A172 (cell line): Measurements from ENCODE around the gene RHOBTB1. TPM values are rescaled to one million over a fixed set of nuclear protein-coding genes. Genes with fewer than 3 reads are reported as not detected.
"Not testable (repeated sequence)": the region's sequence is repeated elsewhere in the genome, so short reads cannot be mapped to it uniquely, and the experiment has no call there.

Source experiments
- DNase-seq: peaks from one replicate; pipeline ENCODE4 v3.0.0-alpha.2; 2015; ENCODE audit warnings: low spot score
- total RNA-seq: library from RNA; depleted of rRNA; stranded (reverse); fragments of >200 nt; shearing (Covaris generic); gene quantifications from 2 replicates; pipeline ENCODE4 v1.2.3, GENCODE V29; 2014

Gene RHOBTB1
- total RNA-seq, 1 experiment from 2014 or later, result 44.4 TPM

- DNase-seq, result no peak
Observed at GRCh38 chr10:60868946-60869345, 75.0 kb downstream of the RHOBTB1 start.

DNA sequence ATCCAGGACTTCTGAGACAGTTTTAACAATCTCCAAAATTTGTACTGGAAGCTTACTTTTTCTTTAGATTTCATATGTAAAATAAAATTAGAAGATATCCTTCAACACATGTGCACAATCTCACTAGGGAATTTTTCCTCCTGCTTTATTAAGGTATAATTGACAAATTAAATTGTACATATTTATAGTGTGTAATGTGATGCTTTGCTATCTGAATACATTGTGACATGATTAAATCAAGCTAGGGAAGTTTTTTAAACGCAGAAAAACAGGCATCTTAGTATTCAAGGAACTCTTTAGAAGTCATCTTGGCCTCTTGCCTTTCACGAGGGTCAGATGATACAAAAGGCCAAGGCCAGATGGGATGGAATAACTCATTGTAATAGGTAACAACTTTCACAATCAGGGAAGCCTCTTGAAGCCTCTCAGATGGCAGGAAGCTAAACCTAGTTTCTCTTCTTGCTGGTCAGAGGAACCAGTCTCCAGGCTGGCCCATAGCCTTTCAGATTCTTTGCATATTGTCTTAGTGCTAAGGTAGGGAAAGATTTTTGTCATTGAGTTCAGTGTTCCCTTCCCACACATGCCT, 78.7 kb downstream of the RHOBTB1 start:
- no peak for DNase-seq

GRCh38 chr10:60863796-60864195, 80.2 kb downstream of the RHOBTB1 start:
- DNase-seq, result no peak

- no peak for DNase-seq
Observed at GRCh38 chr10:60862517-60862916, 81.5 kb downstream of the RHOBTB1 start.

- DNase-seq, result no peak
Observed at GRCh38 chr10:60856405-60856804, 87.6 kb downstream of the RHOBTB1 start.

DNA sequence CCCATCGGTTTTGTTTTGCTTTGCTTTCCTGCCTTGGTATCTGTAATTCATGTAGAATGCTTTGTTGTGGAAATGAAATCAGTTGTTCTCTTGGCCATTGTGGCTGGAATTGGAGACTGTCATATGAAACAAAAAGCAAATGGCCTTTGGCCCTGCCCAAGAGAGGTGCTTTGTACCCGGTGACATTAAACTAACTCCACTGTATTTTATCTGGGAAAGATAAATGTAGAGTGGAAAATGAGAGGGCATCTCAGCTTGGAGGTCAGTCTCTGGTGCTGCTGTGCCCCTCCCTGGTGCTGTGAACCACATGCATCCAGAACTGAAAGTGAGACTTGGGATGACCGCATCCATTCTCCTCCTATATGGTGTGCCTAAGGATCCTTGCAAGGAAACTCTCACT, 90.3 kb downstream of the RHOBTB1 start:
- DNase-seq, result no peak

DNA sequence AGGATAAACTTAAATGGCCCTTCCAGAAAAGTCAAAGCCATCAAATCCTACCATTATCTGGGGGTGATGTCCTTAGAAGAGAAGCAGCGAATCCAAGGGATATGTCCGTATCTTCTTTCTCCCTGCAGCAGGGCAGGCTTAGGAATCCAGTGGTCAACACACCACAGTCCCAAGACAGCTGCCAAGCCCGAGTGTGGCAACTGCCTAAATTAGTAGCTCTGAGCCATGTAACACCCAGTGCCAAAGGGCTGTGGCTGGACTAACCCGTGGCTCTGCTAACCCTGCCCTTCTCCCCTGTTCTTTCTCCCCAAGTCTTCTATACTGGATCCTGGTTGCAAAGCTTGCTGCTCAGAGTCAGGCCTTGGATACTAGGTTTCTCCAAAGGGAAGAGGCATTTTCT, 90.9 kb downstream of the RHOBTB1 start:
- DNase-seq, result no peak

GRCh38 chr10:60849740-60850139, 94.2 kb downstream of the RHOBTB1 start:
- no peak for DNase-seq

GRCh38 chr10:60849217-60849616, 94.8 kb downstream of the RHOBTB1 start:
- DNase-seq, result no peak

DNA sequence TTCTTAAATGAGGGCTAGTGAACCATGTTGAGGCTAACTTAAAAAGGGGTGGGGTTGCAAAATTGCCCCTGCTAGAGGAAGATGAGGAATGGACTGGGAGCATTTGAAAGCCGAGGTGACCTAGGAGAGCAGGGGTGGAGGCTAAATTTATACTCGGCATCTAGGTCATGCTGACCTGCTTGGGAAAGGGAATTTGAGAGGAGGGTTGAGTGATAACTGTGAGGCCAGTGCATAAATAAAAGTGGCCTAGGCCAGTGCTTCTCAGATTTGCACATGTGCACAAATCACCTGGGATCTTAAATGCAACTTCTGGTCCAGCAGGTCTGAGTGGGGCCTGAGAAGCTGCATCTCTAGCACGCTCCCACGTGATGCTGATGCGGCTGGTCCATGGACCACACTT, 95.3 kb downstream of the RHOBTB1 start:
- no peak for DNase-seq

DNA sequence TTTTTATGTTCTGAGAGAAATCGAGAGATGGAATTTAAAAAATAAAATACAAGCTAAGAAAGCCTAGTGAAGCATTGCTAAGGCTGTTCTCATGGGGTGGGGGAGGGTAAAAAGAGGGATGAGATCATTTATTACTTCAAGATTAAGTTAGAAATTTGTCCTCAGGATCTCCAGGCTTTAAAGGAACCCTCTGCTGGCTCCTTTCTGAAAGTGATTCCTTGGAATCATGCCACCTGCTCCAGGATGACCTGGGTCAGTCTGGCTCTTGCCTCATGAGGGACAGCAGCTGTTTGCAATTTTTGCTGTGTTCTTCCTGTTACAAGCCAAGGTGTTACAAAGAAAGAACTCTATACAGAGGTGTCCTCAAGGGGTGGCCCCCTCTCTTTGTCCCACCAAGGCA, 95.9 kb downstream of the RHOBTB1 start:
- peak; percentile 46 for DNase-seq

DNA sequence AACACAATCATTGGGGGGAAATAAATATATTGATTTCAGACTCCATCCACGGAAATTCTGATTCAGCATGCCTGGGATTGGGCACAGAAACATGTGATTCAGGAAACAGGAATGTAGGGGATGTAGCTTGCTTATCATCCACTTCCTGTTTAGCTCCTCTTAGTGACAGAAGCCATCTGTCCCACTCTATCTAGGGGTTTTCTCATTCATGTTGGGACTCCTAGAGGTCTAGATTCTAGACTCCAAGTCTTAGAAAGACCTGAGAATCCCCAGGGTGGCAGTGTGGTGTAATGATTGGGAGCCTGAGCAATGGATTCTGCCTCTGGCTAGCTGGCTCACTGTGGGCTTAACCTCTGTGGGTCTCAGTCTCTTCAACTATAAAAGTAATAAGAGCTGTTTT, 97.8 kb downstream of the RHOBTB1 start:
- DNase-seq, result peak; percentile 75

DNA sequence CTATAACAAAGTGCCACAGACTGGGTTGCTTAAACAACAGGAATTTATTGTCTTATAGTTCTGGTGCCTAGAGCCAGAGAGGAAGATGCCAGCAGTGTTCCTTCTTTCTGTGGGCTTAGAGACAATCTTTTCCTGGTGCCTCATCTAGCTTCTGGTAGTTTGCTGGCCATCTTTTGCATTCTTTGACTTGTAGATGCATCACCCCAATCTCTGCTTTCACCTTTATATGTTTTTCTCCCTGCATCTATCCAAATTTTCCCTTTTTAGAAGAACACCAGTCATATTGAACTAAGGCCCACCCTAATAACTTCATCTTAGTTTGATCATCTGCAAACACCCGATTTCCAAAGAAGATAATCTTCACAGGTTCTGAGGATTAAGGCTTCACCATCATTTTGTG, 98.9 kb downstream of the RHOBTB1 start:
- no peak for DNase-seq

DNA sequence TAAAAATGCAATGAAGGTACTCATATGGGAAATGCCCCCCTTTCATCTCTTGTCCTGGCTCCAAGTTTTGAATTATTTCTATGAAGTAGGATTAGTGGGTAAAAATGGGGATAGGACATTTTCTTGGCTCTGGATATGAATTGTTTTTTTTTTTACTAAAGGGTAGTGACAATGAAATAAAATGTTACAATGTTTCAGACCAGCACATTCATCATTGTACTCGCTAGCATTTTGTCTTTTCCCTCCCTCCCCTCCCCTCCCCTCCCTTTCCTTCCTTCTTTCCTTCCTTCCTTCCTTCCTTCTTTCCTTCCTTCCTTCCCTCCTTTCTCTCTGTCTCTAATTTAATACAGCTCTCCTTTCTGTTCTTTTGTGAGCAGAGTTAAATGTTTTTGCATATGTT, 101.3 kb downstream of the RHOBTB1 start:
- no peak for DNase-seq

DNA sequence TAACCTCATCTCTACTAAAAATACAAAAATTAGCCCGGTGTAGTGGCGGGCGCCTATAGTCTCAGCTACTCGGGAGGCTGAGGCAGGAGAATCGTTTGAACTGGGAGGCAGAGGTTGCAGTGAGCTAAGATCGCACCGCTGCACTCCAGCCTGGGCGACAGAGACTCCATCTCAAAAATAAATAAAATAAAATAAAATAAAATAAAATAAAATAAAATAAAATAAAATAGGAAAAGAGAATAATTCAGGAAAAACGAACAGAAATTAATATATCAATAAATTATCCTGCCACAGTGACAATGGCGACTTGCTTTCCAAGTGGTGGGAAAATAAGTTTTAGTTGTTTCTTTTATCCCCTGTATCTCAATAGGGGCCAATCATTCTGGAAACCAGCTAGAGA, 102.8 kb downstream of the RHOBTB1 start:
- DNase-seq, result not testable (repeated sequence)

- DNase-seq, result no peak
Observed at GRCh38 chr10:60835049-60835448, 108.9 kb downstream of the RHOBTB1 start.

DNA sequence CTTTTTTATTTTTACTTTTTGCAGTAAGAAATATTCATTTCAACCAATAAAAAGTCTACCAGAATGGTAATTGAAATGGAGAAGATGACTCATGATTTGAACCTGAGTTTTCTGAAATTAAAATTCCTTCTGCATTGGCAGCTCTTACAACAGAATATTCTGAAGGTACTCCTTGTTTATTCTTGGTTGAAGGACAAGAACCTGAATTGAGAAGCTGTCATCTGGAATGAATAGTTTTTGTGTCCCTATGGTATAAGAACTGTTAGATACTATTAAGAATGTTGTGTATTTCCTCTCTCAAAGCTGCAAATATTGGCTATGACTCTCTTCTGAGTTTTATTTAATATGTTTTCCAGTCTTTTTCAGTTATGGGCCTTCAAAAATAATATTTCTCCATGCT, 109.6 kb downstream of the RHOBTB1 start:
- DNase-seq, result no peak

- not testable (repeated sequence) for DNase-seq
Observed at GRCh38 chr10:60832136-60832535, 111.8 kb downstream of the RHOBTB1 start.

DNA sequence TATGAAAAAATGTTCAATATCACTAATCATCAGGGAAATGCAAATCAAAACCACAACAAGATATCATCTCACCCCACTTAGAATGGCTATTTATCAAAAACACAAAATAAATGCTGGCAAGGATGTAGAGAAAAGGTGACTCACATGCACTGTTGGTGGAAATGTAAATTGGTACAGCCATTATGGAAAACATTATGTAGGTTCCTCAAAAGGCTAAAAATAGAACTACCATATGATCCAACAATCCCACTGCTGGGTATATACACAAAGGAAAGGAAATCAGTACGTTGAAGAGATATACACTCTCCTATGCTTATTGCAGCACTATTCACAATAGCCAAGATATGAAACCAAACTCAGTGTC, 115.5 kb downstream of the RHOBTB1 start:
- DNase-seq, result peak; percentile 71

DNA sequence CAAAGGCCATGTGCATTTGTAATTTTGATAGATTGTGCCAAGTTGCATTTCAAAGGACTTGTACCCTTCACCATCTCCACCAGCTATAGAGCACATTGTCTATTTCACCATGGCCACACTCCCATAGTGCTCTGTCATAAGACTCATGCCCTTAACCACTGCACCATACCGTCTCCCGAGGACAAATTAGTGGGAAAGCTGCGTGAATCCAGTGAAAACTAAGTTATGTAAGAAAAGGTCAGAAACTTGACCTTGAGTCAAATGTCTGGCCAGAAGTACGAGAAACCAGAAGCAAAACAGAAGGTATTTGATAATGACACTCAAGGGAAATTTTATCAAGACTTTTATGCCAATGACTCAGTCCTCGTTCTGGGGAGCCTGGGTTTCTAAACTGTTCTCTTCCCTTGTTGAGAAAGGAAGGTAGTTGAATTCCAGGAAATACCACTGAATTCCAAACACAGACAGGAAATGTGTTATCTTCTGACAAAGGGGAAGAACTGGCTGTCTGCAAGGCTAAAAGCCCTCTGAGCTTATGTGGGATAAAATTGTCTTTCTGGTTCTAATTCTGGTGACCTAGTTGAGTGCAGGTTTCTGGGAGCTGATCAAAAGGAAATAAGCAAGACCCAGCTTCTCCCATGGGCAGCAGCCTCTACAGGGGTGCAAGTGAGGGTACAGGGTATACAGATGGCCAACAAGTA, 116.0 kb downstream of the RHOBTB1 start:
- peak; percentile 96 for DNase-seq

DNA sequence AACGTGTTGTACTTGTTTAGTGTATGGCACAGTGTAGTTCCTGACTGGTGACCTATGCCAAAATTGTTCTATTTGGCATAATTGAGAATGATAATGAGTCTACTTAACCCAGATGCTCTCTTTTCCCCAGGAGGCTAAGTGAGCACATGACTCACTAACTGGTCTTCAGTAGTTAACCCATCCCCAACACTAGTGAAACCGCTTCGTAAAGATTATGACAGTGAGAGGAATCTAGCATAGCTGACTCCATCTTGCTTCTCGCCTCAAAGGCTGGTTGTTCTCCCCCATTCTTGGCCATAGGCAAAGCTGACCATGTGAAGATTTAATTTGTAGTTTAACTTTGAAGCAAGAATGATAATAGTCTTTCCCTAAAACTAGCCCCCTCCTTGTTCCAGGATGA, 118.5 kb downstream of the RHOBTB1 start:
- DNase-seq, result no peak

GRCh38 chr10:60823324-60823723, 120.7 kb downstream of the RHOBTB1 start:
- DNase-seq, result no peak

- no peak for DNase-seq
Observed at GRCh38 chr10:60822809-60823208, 121.2 kb downstream of the RHOBTB1 start.

GRCh38 chr10:60821656-60822055, 122.3 kb downstream of the RHOBTB1 start:
- no peak for DNase-seq
